Measurements from ENCODE around the gene CMBL. TPM values are rescaled to one million over a fixed set of nuclear protein-coding genes. Genes with fewer than 3 reads are reported as not detected.

The CMBL gene
- polyA plus RNA-seq, 2 donors, result 1.9 to 2.8 TPM

DNA sequence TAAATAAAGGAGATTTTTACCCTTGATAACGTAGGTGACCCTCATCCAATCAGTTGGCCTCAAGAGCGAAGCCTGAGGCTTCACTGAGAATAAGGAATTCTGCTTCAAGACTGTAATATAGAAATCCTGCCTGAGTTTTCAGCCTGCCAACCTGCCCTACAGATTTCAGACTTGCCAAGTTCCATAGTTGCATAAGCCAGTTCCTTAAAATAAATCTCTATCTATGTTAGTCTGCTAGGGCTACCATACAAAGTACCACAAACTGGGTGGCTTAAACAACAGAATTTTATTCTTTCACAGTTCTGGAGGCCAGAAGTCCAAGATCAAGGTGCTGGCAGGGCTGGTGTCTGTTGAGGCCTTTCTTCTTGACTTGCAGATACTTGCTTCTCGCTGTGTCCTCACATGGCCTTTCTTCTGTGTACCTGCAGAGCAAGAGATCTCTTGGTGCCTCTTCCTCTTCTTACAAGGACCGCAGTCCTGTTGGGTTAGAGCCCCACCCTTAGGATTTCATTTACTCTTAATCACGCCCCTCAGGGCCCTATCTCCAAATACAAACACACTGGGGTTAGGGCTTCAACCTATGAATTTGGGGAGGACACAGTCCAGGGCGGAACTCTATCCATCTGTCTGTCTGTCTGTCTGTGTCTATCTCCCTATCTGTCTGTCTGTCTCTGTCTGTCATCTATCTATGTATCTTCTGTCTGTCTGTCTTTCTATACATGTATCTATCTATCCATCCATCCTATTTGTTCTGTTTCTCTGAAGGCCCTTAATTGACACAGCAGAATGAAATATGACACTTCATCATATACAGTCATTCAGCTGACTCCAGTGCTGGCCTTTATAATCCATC, 17.0 kb upstream of the CMBL start:
- Histone ChIP-seq H3K4me3 (ENCODE audit: low read depth in 1 of 2, low read length in 2 of 2) (no peak overlapping the region), H3K36me3 (ENCODE audit: control insufficient read depth in 2 of 2, insufficient read depth in 2 of 2, low read length in 1 of 2) (no peaks in the 10 kb centered on the region)
- WGBS, 2 donors, result 55 to 64% methylated on average over 6 of the region's 6 CpGs

DNA sequence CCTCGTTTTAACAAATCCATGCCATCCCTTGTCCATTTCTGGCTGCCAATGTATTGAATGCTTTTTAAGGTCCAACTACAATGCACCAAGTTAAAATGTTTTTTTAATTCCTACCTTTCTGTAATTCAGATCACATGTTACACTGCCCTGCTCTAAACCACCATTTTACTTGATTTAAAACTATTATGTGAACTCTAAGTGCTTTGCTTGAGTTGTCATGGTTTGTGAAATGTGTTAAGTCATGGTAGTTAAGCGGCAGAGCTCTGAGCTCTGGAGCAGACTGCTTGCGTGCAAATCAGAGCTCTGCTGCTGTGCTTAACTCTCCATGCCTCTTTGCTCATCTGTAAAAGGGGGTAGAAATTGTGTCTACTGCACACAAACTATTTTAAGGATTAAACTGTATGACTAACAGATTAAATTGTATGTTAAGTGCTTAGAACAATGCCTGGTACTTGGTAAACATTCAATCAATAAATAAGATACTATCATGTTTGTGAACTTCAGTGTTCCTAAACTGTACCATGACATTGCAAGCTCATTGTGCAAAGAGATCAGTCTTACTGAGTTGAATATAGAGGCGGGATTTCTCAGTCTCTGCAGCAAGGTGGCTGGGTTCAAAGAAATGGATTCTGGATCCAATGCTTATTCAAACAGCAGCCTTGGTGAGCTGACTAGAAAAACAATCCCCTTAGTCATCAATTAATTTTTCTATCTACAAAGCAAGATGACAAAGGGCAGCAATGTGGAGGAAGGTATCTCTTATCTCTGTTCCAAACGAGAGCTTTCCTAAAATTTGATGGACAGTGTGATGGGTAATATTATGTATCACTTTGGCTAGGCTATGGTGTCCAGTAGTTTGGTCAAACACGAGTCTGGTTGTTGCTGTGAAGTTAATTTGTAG, 16.1 kb upstream of the CMBL start:
- H3K27ac ChIP-seq (ENCODE audit: low read depth in 2 of 2, low read length in 1 of 2), result no peak overlapping the region
- H3K4me1 ChIP-seq (ENCODE audit: control insufficient read depth in 2 of 2, insufficient read depth in 2 of 2, low read length in 1 of 2), result no peaks in the 10 kb centered on the region
- H3K27me3 ChIP-seq (ENCODE audit: control insufficient read depth in 1 of 2, insufficient read depth in 2 of 2, low read length in 2 of 2), result no peaks in the 10 kb centered on the region
- H3K9me3 ChIP-seq (ENCODE audit: control insufficient read depth in 2 of 2, insufficient read depth in 1 of 2, low read depth in 1 of 2, low read length in 1 of 2), result no peaks in the 10 kb centered on the region
- no peaks in the 10 kb centered on the region for H3K36me3 ChIP-seq (ENCODE audit: control insufficient read depth in 2 of 2, insufficient read depth in 2 of 2, low read length in 1 of 2)
- no peak overlapping the region for H3K4me3 ChIP-seq (ENCODE audit: low read depth in 1 of 2, low read length in 2 of 2)
- WGBS, 2 donors, result 71 to 73% methylated on average over 6 of the region's 6 CpGs

More for the DNA sequence above, 17.0 kb upstream of the CMBL start:
- no peaks in the 10 kb centered on the region for H3K4me1 ChIP-seq (ENCODE audit: control insufficient read depth in 2 of 2, insufficient read depth in 2 of 2, low read length in 1 of 2)
- H3K27ac ChIP-seq (ENCODE audit: low read depth in 2 of 2, low read length in 1 of 2), result no peak overlapping the region
- H3K27me3 ChIP-seq (ENCODE audit: control insufficient read depth in 1 of 2, insufficient read depth in 2 of 2, low read length in 2 of 2), result no peaks in the 10 kb centered on the region
- H3K9me3 ChIP-seq (ENCODE audit: control insufficient read depth in 2 of 2, insufficient read depth in 1 of 2, low read depth in 1 of 2, low read length in 1 of 2), result no peaks in the 10 kb centered on the region

DNA sequence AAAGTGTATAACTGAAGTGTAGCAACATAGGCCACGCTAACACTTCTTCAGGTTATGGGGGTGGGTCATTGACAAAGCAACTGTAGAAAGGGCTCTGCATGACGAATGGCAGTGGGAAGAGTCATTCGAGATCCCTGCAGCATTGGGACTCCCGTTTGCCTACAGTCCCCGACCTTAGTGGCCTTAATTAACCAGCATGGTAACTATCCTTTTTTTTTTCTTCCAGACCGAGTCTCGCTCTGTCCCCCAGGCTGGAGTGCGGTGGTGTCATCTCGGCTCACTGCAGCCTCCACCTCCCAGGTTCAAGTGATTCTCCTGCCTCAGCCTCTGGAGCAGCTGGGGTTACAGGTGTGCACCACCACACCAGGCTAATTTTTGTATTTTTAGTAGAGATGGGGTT, 14.2 kb upstream of the CMBL start:
- H3K4me1 ChIP-seq (ENCODE audit: control insufficient read depth in 2 of 2, insufficient read depth in 2 of 2, low read length in 1 of 2), result no peaks in the 10 kb centered on the region
- no peaks in the 10 kb centered on the region for H3K36me3 ChIP-seq (ENCODE audit: control insufficient read depth in 2 of 2, insufficient read depth in 2 of 2, low read length in 1 of 2)
- no peaks in the 10 kb centered on the region for H3K27me3 ChIP-seq (ENCODE audit: control insufficient read depth in 1 of 2, insufficient read depth in 2 of 2, low read length in 2 of 2)
- no peaks in the 10 kb centered on the region for H3K9me3 ChIP-seq (ENCODE audit: control insufficient read depth in 2 of 2, insufficient read depth in 1 of 2, low read depth in 1 of 2, low read length in 1 of 2)
- WGBS, 2 donors, result 83 to 88% methylated on average over 9 of the region's 9 CpGs
- H3K4me3 ChIP-seq (ENCODE audit: low read depth in 1 of 2, low read length in 2 of 2), result no peak overlapping the region
- no peak overlapping the region for H3K27ac ChIP-seq (ENCODE audit: low read depth in 2 of 2, low read length in 1 of 2)

DNA sequence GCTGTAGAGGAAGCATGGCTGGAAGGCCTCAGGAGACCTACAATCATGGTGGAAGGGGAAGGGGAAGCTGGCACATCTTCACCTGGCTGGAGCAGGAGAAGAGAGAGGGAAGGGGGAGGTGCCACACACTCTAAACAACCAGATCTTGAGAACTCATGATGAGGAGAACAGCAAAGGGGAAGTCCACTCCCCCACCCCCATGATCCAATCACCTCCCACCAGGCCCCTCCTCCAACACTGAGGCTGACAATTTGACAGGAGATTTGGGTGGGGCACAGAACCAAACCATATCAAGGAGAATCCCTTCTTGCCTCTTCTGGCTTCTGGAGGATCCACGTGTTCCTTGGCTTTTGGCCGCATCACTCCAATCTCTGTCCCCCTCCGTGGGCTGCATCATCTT, 13.1 kb upstream of the CMBL start:
- Histone ChIP-seq H3K4me1 (ENCODE audit: control insufficient read depth in 2 of 2, insufficient read depth in 2 of 2, low read length in 1 of 2) (no peaks in the 10 kb centered on the region), H3K9me3 (ENCODE audit: control insufficient read depth in 2 of 2, insufficient read depth in 1 of 2, low read depth in 1 of 2, low read length in 1 of 2) (no peaks in the 10 kb centered on the region), H3K36me3 (ENCODE audit: control insufficient read depth in 2 of 2, insufficient read depth in 2 of 2, low read length in 1 of 2) (no peaks in the 10 kb centered on the region), H3K27me3 (ENCODE audit: control insufficient read depth in 1 of 2, insufficient read depth in 2 of 2, low read length in 2 of 2) (no peaks in the 10 kb centered on the region), H3K4me3 (ENCODE audit: low read depth in 1 of 2, low read length in 2 of 2) (no peak overlapping the region), H3K27ac (ENCODE audit: low read depth in 2 of 2, low read length in 1 of 2) (no peak overlapping the region)
- 63 to 65% methylated on average over 3 of the region's 3 CpGs for WGBS, 2 donors

DNA sequence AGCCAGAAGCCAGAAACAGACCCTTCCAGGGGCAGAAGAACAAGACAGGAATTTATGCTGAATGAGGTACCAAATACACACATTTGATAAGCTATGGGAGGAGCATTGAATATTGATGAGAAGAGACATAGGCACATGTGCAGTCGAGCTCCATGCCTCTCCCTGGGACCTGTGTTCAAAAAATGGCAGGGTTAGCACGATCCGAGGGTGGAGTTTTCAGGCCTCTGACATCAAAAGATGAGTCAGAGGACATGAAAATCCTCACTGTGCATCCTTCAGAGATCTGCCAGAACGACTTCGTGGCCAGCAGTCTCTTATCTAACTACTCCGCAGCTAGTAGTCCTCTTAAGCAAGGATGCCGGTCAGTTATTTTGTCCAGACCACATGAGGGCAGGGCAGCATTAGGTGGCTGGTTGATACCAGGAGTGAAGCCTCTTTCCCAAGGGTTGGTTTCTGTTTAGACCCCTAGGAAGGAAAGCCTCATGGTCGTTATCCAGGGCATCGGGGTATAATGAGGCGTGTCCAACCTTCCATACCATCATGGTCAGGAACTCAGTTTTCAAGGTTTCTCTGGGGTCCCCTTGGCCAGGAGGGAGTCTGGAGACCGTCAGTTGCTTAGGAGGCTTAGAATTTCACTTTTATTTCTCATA, 11.6 kb upstream of the CMBL start:
- H3K4me3 ChIP-seq (ENCODE audit: low read depth in 1 of 2, low read length in 2 of 2), result no peak overlapping the region
- H3K27me3 ChIP-seq (ENCODE audit: control insufficient read depth in 1 of 2, insufficient read depth in 2 of 2, low read length in 2 of 2), result no peaks in the 10 kb centered on the region
- no peak overlapping the region for H3K27ac ChIP-seq (ENCODE audit: low read depth in 2 of 2, low read length in 1 of 2)
- WGBS, 2 donors, result 83 to 84% methylated on average over 11 of the region's 11 CpGs
- no peaks in the 10 kb centered on the region for H3K36me3 ChIP-seq (ENCODE audit: control insufficient read depth in 2 of 2, insufficient read depth in 2 of 2, low read length in 1 of 2)
- no peaks in the 10 kb centered on the region for H3K9me3 ChIP-seq (ENCODE audit: control insufficient read depth in 2 of 2, insufficient read depth in 1 of 2, low read depth in 1 of 2, low read length in 1 of 2)
- H3K4me1 ChIP-seq (ENCODE audit: control insufficient read depth in 2 of 2, insufficient read depth in 2 of 2, low read length in 1 of 2), result no peaks in the 10 kb centered on the region

DNA sequence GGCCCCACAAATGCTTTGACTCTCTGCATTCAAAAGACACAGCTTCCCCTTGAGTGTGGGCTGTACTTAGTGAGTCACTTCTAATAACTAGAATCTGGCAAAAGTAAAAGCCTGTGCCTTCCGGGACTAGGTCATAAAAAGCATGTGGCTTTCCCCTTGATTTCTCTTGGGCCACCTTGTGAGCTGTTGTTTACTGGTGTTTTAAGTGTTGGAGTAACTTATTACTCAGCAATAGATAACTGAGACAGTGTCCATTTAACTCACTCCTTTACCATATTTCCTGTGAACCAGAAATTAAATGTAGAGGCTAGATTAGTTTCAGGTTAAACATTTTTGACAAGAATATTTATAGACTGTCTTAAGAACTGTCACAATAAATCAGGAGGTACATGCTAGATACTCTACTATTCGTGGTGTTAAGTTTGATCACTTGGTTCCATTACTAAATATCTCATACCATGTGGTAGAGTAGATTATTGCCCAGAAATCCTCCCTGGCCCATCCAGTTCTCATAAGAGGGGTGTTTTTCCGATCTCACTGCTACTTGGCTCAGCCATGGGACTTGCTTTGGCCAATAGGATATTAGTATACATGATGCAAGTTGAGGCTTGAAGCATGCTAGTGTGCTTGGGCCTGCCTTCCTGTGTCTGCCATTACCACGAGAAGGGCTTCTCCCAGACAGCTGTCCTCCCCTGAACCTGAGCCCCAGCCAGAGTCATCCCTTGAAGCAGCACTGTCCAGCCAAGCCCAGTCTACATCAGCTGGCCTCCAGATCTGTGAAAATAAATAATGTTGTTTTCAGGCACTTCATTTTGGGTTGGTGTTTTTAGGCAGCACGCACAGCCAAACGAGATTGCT, 10.4 kb upstream of the CMBL start:
- Histone ChIP-seq H3K4me3 (ENCODE audit: low read depth in 1 of 2, low read length in 2 of 2) (no peak overlapping the region), H3K4me1 (ENCODE audit: control insufficient read depth in 2 of 2, insufficient read depth in 2 of 2, low read length in 1 of 2) (no peaks in the 10 kb centered on the region), H3K27me3 (ENCODE audit: control insufficient read depth in 1 of 2, insufficient read depth in 2 of 2, low read length in 2 of 2) (no peaks in the 10 kb centered on the region), H3K9me3 (ENCODE audit: control insufficient read depth in 2 of 2, insufficient read depth in 1 of 2, low read depth in 1 of 2, low read length in 1 of 2) (no peaks in the 10 kb centered on the region), H3K36me3 (ENCODE audit: control insufficient read depth in 2 of 2, insufficient read depth in 2 of 2, low read length in 1 of 2) (no peaks in the 10 kb centered on the region), H3K27ac (ENCODE audit: low read depth in 2 of 2, low read length in 1 of 2) (no peak overlapping the region)
- WGBS, 2 donors, result 82% methylated on average over 6 of the region's 6 CpGs

DNA sequence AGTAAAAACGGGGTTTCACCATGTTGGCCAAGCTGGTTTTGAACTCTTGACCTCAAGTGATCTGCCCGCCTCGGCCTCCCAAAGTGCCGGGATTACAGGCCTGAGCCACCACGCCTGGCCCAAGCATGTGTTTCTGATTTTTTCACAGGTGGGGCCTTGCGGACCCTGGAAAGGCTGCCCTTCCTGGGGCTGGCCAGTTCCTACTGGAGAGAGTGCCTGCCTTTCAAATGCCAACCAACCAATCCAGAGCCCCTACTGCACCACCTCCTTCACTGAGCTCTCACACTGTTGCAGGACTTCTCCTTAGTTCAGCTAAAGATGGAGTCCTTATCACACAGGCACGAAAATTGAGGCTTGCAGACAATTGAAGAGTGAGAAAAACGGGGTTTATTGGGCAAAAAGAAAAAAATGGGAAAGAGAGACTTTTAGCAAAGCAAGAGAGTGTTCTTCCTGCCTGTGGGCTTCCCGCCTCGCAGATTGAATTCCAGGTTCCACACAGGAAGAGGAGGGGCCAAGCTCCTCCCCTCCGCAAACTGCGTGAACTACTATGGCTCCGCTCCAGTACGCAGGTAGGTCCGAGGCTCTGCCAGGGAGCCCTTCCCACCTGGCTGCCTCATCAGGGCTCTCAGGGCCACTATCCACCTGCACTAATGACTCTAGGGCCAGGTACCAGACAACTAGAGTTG, 8.3 kb upstream of the CMBL start:
- Histone ChIP-seq H3K36me3 (ENCODE audit: control insufficient read depth in 2 of 2, insufficient read depth in 2 of 2, low read length in 1 of 2) (no peaks in the 10 kb centered on the region), H3K9me3 (ENCODE audit: control insufficient read depth in 2 of 2, insufficient read depth in 1 of 2, low read depth in 1 of 2, low read length in 1 of 2) (no peaks in the 10 kb centered on the region), H3K4me1 (ENCODE audit: control insufficient read depth in 2 of 2, insufficient read depth in 2 of 2, low read length in 1 of 2) (no peaks in the 10 kb centered on the region), H3K4me3 (ENCODE audit: low read depth in 1 of 2, low read length in 2 of 2) (no peak overlapping the region), H3K27ac (ENCODE audit: low read depth in 2 of 2, low read length in 1 of 2) (no peak overlapping the region), H3K27me3 (ENCODE audit: control insufficient read depth in 1 of 2, insufficient read depth in 2 of 2, low read length in 2 of 2) (no peaks in the 10 kb centered on the region)
- WGBS, 2 donors, result 93 to 95% methylated on average over 15 of the region's 15 CpGs

DNA sequence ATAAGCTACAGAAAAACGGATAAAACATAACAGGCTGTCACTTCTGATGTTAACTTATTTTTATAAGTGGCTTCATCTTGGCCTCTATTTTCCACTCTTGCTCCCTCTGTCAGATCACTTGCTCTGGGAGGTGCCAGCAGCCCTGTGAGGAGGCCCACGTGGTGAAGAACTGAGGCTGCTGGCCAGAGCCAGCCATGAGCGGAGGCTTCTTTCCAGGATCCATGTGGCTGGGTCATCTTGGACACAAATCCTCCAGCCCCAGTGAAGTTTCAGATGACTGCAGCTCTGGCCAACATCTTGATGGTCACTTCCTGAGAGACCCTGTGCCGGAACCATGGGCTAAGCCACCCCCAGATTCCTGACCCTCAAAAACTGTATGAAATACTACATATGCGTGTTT, 7.5 kb upstream of the CMBL start:
- Histone ChIP-seq H3K27ac (ENCODE audit: low read depth in 2 of 2, low read length in 1 of 2) (no peak overlapping the region), H3K36me3 (ENCODE audit: control insufficient read depth in 2 of 2, insufficient read depth in 2 of 2, low read length in 1 of 2) (no peaks in the 10 kb centered on the region), H3K9me3 (ENCODE audit: control insufficient read depth in 2 of 2, insufficient read depth in 1 of 2, low read depth in 1 of 2, low read length in 1 of 2) (no peaks in the 10 kb centered on the region), H3K4me1 (ENCODE audit: control insufficient read depth in 2 of 2, insufficient read depth in 2 of 2, low read length in 1 of 2) (no peaks in the 10 kb centered on the region), H3K27me3 (ENCODE audit: control insufficient read depth in 1 of 2, insufficient read depth in 2 of 2, low read length in 2 of 2) (no peaks in the 10 kb centered on the region), H3K4me3 (ENCODE audit: low read depth in 1 of 2, low read length in 2 of 2) (no peak overlapping the region)
- 76 to 85% methylated on average over 5 of the region's 5 CpGs for WGBS, 2 donors
